Mesenchymal stem cell (in vitro differentiated cells and primary cell): ENCODE data around the gene TSPAN4. TPM values are rescaled to one million over a fixed set of nuclear protein-coding genes. Genes with fewer than 3 reads are reported as not detected.

Source experiments
- DNase-seq: peaks from one replicate; pipeline ENCODE4 v3.0.0-alpha.2; 2013
- H2AFZ ChIP-seq: one replicate; pipeline ENCODE4 v1.6.1; 2013; ENCODE audit warnings: low read depth, mild to moderate bottlenecking, control low read depth, inconsistent platforms, low read length, moderate library complexity
- H2AK5ac ChIP-seq: 2 replicates; pipeline ENCODE4 v1.6.1; 2013; ENCODE audit warnings: low read length, moderate library complexity, mild to moderate bottlenecking, inconsistent platforms; ENCODE audit not compliant: severe bottlenecking
- H2BK120ac ChIP-seq: one replicate; pipeline ENCODE4 v1.6.1; 2013; ENCODE audit warnings: low read depth, mild to moderate bottlenecking, inconsistent platforms, low read length, moderate library complexity
- H2BK12ac ChIP-seq, 2 experiments: one replicate each; pipeline ENCODE4 v1.6.1; 2013; ENCODE audit warnings: inconsistent platforms in 2 of 2, low read length in 2 of 2, mild to moderate bottlenecking in 2 of 2, moderate library complexity in 2 of 2, control low read depth in 1 of 2
- H2BK15ac ChIP-seq: one replicate; pipeline ENCODE4 v1.6.1; 2013; ENCODE audit warnings: mild to moderate bottlenecking, low read depth, inconsistent platforms; ENCODE audit not compliant: poor library complexity, severe bottlenecking
- H2BK5ac ChIP-seq: 2 replicates; pipeline ENCODE4 v1.6.1; 2013; ENCODE audit warnings: low read depth, mild to moderate bottlenecking, low read length, control low read depth, inconsistent platforms; ENCODE audit not compliant: poor library complexity, severe bottlenecking
- H3K14ac ChIP-seq, 2 experiments: one replicate each; pipeline ENCODE4 v1.6.1; 2013; ENCODE audit warnings: inconsistent platforms in 2 of 2, low read length in 2 of 2, control low read depth in 1 of 2, mild to moderate bottlenecking in 1 of 2, moderate library complexity in 1 of 2
- H3K18ac ChIP-seq, 2 experiments: one replicate each; pipeline ENCODE4 v1.6.1; 2013; ENCODE audit warnings: inconsistent platforms in 2 of 2, low read length in 2 of 2, control low read depth in 1 of 2, low read depth in 1 of 2, mild to moderate bottlenecking in 1 of 2
- H3K23ac ChIP-seq, 2 experiments: one replicate each; pipeline ENCODE4 v1.6.1; 2013; ENCODE audit warnings: inconsistent platforms in 2 of 2, low read length in 2 of 2, mild to moderate bottlenecking in 2 of 2, moderate library complexity in 2 of 2, control low read depth in 1 of 2
- H3K27ac ChIP-seq: 2 replicates; pipeline ENCODE4 v1.5.1; 2013; ENCODE audit warnings: mild to moderate bottlenecking, moderate library complexity, low read length, control low read depth, inconsistent platforms; ENCODE audit not compliant: poor library complexity, severe bottlenecking
- H3K27me3 ChIP-seq, 2 experiments: 2 replicates each; pipeline versions ENCODE4 v1.6.1 to v1.7.0; 2013; ENCODE audit warnings: low read length in 2 of 2, mild to moderate bottlenecking in 2 of 2, moderate library complexity in 2 of 2, control low read depth in 1 of 2, inconsistent platforms in 1 of 2; ENCODE audit not compliant: control insufficient read depth in 1 of 2, insufficient read depth in 1 of 2
- H3K36me3 ChIP-seq, 2 experiments: 2 replicates each; pipeline versions ENCODE4 v1.6.1 to v1.7.0; 2013; ENCODE audit warnings: low read length in 2 of 2, control low read depth in 1 of 2, inconsistent platforms in 1 of 2, low read depth in 1 of 2, mild to moderate bottlenecking in 1 of 2; ENCODE audit not compliant: insufficient read depth in 2 of 2, control insufficient read depth in 1 of 2
- H3K4ac ChIP-seq, 2 experiments: one replicate each; pipeline ENCODE4 v1.6.1; 2013; ENCODE audit warnings: inconsistent platforms in 2 of 2, low read length in 2 of 2, mild to moderate bottlenecking in 2 of 2, moderate library complexity in 2 of 2, control low read depth in 1 of 2, low read depth in 1 of 2
- H3K4me1 ChIP-seq: 2 replicates; pipeline ENCODE4 v1.6.1; 2013; ENCODE audit warnings: low read depth, low read length, control low read depth; ENCODE audit not compliant: control insufficient read depth, insufficient read depth
- H3K4me2 ChIP-seq: 2 replicates; pipeline ENCODE4 v1.6.1; 2013; ENCODE audit warnings: low read length, mild to moderate bottlenecking, inconsistent platforms; ENCODE audit not compliant: poor library complexity, severe bottlenecking
- H3K4me3 ChIP-seq, 2 experiments: 2 replicates each; pipeline versions ENCODE4 v1.5.1 to v1.7.0; 2013; ENCODE audit warnings: low read length in 2 of 2, mild to moderate bottlenecking in 2 of 2, control low read depth in 1 of 2, low read depth in 1 of 2; ENCODE audit not compliant: insufficient read depth in 1 of 2
- H3K79me1 ChIP-seq: replicated peaks from 2 replicates; pipeline ENCODE4 v1.6.1; 2013; ENCODE audit warnings: mild to moderate bottlenecking, control low read depth, low read length, inconsistent platforms; ENCODE audit not compliant: poor library complexity, severe bottlenecking
- H3K9ac ChIP-seq: 2 replicates; pipeline ENCODE4 v1.7.0; 2013; ENCODE audit warnings: mild to moderate bottlenecking, low read length, moderate library complexity
- H3K9me3 ChIP-seq: 2 replicates; pipeline ENCODE4 v1.7.0; 2013; ENCODE audit warnings: mild to moderate bottlenecking, low read length; ENCODE audit not compliant: control insufficient read depth
- H4K8ac ChIP-seq: one replicate; pipeline ENCODE4 v1.6.1; 2013; ENCODE audit warnings: inconsistent platforms, mild to moderate bottlenecking, low read length, moderate library complexity
- H4K91ac ChIP-seq: one replicate; pipeline ENCODE4 v1.6.1; 2013; ENCODE audit warnings: mild to moderate bottlenecking, low read length, inconsistent platforms
- WGBS: methylation state at CpG from one replicate; pipeline ENCODE4 v1.1.7; 2013; ENCODE audit warnings: mixed read lengths; 5-methylcytosine and 5-hydroxymethylcytosine counted together
- polyA plus RNA-seq, 2 experiments: library from polyadenylated mRNA; stranded (reverse); fragments of 200-250 nt; gene quantifications; one replicate each; pipeline ENCODE4 v1.2.3, GENCODE V29; 2013

Gene TSPAN4
- polyA plus RNA-seq (2013, experiment 1 of 2): 121 TPM
- 117 TPM for polyA plus RNA-seq (2013, experiment 2 of 2)

- peaks cover 4% of the 10 kb centered on the region for H3K79me1 ChIP-seq
- H2BK12ac ChIP-seq: peak within 1 kb of the TSS; percentile 81 to 91
- peak within 1 kb of the TSS; percentile 99 for H2BK15ac ChIP-seq
- H3K4me1 ChIP-seq: peaks cover 68% of the 10 kb centered on the region
- H2AK5ac ChIP-seq: peak within 1 kb of the TSS; percentile 72
- H3K14ac ChIP-seq: peak within 1 kb of the TSS in 1 of 2 experiments; percentile 98
- peak within 1 kb of the TSS; percentile 93 for H3K4me2 ChIP-seq
- peak within 1 kb of the TSS; percentile 99 for H2BK5ac ChIP-seq
- under 1% methylated on average over 68 of the region's 87 CpGs for WGBS
- no peaks in the 10 kb centered on the region for H3K27me3 ChIP-seq
- H4K8ac ChIP-seq: peak within 1 kb of the TSS; percentile 94
- peak within 1 kb of the TSS; percentile 99 for H4K91ac ChIP-seq
- H3K4ac ChIP-seq: peak within 1 kb of the TSS; percentile 96
- H3K9me3 ChIP-seq: no peaks in the 10 kb centered on the region
- peak within 1 kb of the TSS; percentile 90 to 94 for H3K4me3 ChIP-seq
- peak within 1 kb of the TSS in 1 of 2 experiments; percentile 91 for H3K23ac ChIP-seq
- peak within 1 kb of the TSS; percentile 99 for H3K27ac ChIP-seq
- H3K18ac ChIP-seq: peak within 1 kb of the TSS; percentile 98 to 99
- peak within 1 kb of the TSS; percentile 96 for H3K9ac ChIP-seq
- H2AFZ ChIP-seq: no peak within 1 kb of the TSS
- peaks cover 37 to 42% of the 10 kb centered on the region in 2 experiments for H3K36me3 ChIP-seq
- peak within 1 kb of the TSS; percentile 100 for H2BK120ac ChIP-seq
- peak; percentile 89 for DNase-seq
Measured at GRCh38 chr11:842370-843002, at the start of gene TSPAN4, which contains the start of gene POLR2L. TSS of gene TSPAN4 (plus strand) at chr11:842852. CDS start at chr11:850305, 7,453 bp downstream. TSS of gene POLR2L (minus strand) at chr11:842529. CDS start at chr11:842508, 21 bp downstream.

GRCh38 chr11:792873-793272 lies 49.8 kb upstream of the TSPAN4 start:
- Histone ChIP-seq H2BK15ac (no peak overlapping the region), H3K27me3 (peaks cover 4 to 14% of the 10 kb centered on the region in 2 experiments), H2AFZ (no peak overlapping the region), H3K18ac (no peak overlapping the region), H3K4me1 (peaks cover 42% of the 10 kb centered on the region), H2BK5ac (no peak overlapping the region), H3K9ac (no peak overlapping the region), H3K4ac (no peak overlapping the region), H2AK5ac (no peak overlapping the region), H3K4me3 (no peak overlapping the region), H2BK12ac (no peak overlapping the region), H2BK120ac (no peak overlapping the region), H3K36me3 (peaks cover 19 to 43% of the 10 kb centered on the region in 2 experiments), H3K23ac (no peak overlapping the region), H3K79me1 (peaks cover 3% of the 10 kb centered on the region), H4K91ac (no peak overlapping the region), H4K8ac (no peak overlapping the region), H3K14ac (no peak overlapping the region), H3K4me2 (no peak overlapping the region), H3K27ac (no peak overlapping the region), H3K9me3 (no peaks in the 10 kb centered on the region)
- no peak for DNase-seq
- WGBS: 89% methylated on average over 13 of the region's 13 CpGs

- Histone ChIP-seq H3K9ac (no peak overlapping the region), H3K23ac (no peak overlapping the region), H3K27ac (no peak overlapping the region), H3K4me1 (peaks cover 44% of the 10 kb centered on the region), H3K9me3 (no peaks in the 10 kb centered on the region), H3K79me1 (peaks cover 3% of the 10 kb centered on the region), H3K27me3 (peaks cover 4 to 11% of the 10 kb centered on the region in 2 experiments), H2BK120ac (no peak overlapping the region), H3K18ac (no peak overlapping the region), H3K14ac (no peak overlapping the region), H2AK5ac (no peak overlapping the region), H2AFZ (no peak overlapping the region), H3K36me3 (peaks cover 19 to 43% of the 10 kb centered on the region in 2 experiments), H4K91ac (no peak overlapping the region), H3K4me2 (no peak overlapping the region), H4K8ac (no peak overlapping the region), H2BK12ac (no peak overlapping the region), H2BK15ac (no peak overlapping the region), H3K4ac (no peak overlapping the region), H2BK5ac (no peak overlapping the region), H3K4me3 (no peak overlapping the region)
- WGBS: 95% methylated on average over 6 of the region's 7 CpGs
- DNase-seq: no peak
Measured at GRCh38 chr11:793556-793955, 49.1 kb upstream of the TSPAN4 start.

- Histone ChIP-seq H3K4me1 (peaks cover 43% of the 10 kb centered on the region), H3K27ac (no peak overlapping the region), H4K91ac (peak overlapping the region; percentile 20), H3K9me3 (no peaks in the 10 kb centered on the region), H3K36me3 (peaks cover 23 to 47% of the 10 kb centered on the region in 2 experiments), H3K4me3 (no peak overlapping the region), H3K23ac (no peak overlapping the region), H3K18ac (no peak overlapping the region), H2BK5ac (no peak overlapping the region), H4K8ac (no peak overlapping the region), H2BK12ac (peak overlapping the region in 1 of 2 experiments; percentile 7), H2AFZ (no peak overlapping the region), H3K14ac (no peak overlapping the region), H3K79me1 (peaks cover 6% of the 10 kb centered on the region), H3K4me2 (no peak overlapping the region), H3K9ac (no peak overlapping the region), H2AK5ac (no peak overlapping the region), H2BK15ac (no peak overlapping the region), H3K27me3 (peaks cover 3 to 5% of the 10 kb centered on the region in 2 experiments), H2BK120ac (no peak overlapping the region), H3K4ac (peak overlapping the region in 1 of 2 experiments; percentile 30)
- DNase-seq: no peak
- 94% methylated on average over 31 of the region's 31 CpGs for WGBS
Measured at GRCh38 chr11:794013-794765, 48.5 kb upstream of the TSPAN4 start.
